GM12872 (cell line): Measurements from ENCODE around the gene LIX1L.

Experiments used
- CTCF ChIP-seq: IDR thresholded peaks from 3 replicates; pipeline ENCODE4 v1.5.1; 2011; ENCODE audit warnings: low read depth, mild to moderate bottlenecking, low read length, moderate library complexity; ENCODE audit not compliant: insufficient read depth

Gene LIX1L

GRCh38 chr1:145965119-145965744 is 7.4 kb upstream of the LIX1L start:
- TF ChIP-seq CTCF, result no peak

- TF ChIP-seq CTCF, result 0 out of 3 replicates have a peak, but pooled peaks have one; percentile 1
These were observed 6.7 kb upstream of the LIX1L start, which contains the start of the genes ANKRD34A and POLR3GL for GRCh38 chr1:145964328-145965118. Gene ANKRD34A (minus strand): TSS chr1:145964575. CDS start chr1:145961759, 2,816 bp downstream. Gene POLR3GL (plus strand): TSS chr1:145964690. CDS start chr1:145974866, 10,176 bp downstream.

GRCh38 chr1:145963265-145964019 is 5.6 kb upstream of the LIX1L start:
- no peak for TF ChIP-seq CTCF

- TF ChIP-seq CTCF, result no peak
These were observed 4.6 kb upstream of the LIX1L start for GRCh38 chr1:145962157-145963102.

GRCh38 chr1:145961425-145962156 is 3.8 kb upstream of the LIX1L start:
- no peak for TF ChIP-seq CTCF

GRCh38 chr1:145961109-145961424 is 3.2 kb upstream of the LIX1L start:
- TF ChIP-seq CTCF, result no peak
